ENCODE data around the gene TTC23. TPM values are rescaled to one million over a fixed set of nuclear protein-coding genes. Genes with fewer than 3 reads are reported as not detected.

The TTC23 gene
- total RNA-seq, 1 donor from 2014 or later = 11.4 TPM

GRCh38 chr15:99168601-99169580 is 80.5 kb downstream of the TTC23 start:
- TF ChIP-seq CTCF (IDR thresholded peaks at IDR 0.05; ENCODE audit: borderline replicate concordance) = no peak
- peak overlapping the region; percentile 91 for H3K27ac ChIP-seq (replicated peaks)
- peaks cover 37% of the 10 kb centered on the region for H3K36me3 ChIP-seq
- H3K27me3 ChIP-seq (ENCODE audit: low read depth) = no peaks in the 10 kb centered on the region
- H3K4me1 ChIP-seq = peaks cover 44% of the 10 kb centered on the region
- intact Hi-C loops (cut with micrococcal nuclease) = no loop called here
- H3K4me3 ChIP-seq = no peak overlapping the region
- H3K9me3 ChIP-seq (replicated peaks) = no peaks in the 10 kb centered on the region
- DNase-seq = no peak

- H3K36me3 ChIP-seq = peaks cover 47% of the 10 kb centered on the region
- peaks cover 32% of the 10 kb centered on the region for H3K4me1 ChIP-seq
Measured at GRCh38 chr15:99167640-99168039, 81.7 kb downstream of the TTC23 start.

GRCh38 chr15:99167201-99167600 is 82.2 kb downstream of the TTC23 start:
- Histone ChIP-seq H3K4me3 (no peak overlapping the region), H3K27ac (replicated peaks) (peak overlapping the region; percentile 8), H3K9me3 (replicated peaks) (no peaks in the 10 kb centered on the region), H3K36me3 (peaks cover 47% of the 10 kb centered on the region), H3K27me3 (ENCODE audit: low read depth) (no peaks in the 10 kb centered on the region), H3K4me1 (peaks cover 30% of the 10 kb centered on the region)
- DNase-seq = no peak
- intact Hi-C loops (cut with micrococcal nuclease) = no loop called here
- no peak for TF ChIP-seq CTCF (IDR thresholded peaks at IDR 0.05; ENCODE audit: borderline replicate concordance)

More at GRCh38 chr15:99167640-99168039, 81.7 kb downstream of the TTC23 start:
- TF ChIP-seq CTCF (IDR thresholded peaks at IDR 0.05; ENCODE audit: borderline replicate concordance) = no peak
- Histone ChIP-seq H3K4me3 (no peak overlapping the region), H3K27ac (replicated peaks) (peak overlapping the region; percentile 91), H3K27me3 (ENCODE audit: low read depth) (no peaks in the 10 kb centered on the region), H3K9me3 (replicated peaks) (no peaks in the 10 kb centered on the region)
- intact Hi-C loops (cut with micrococcal nuclease) = no loop called here
- no peak for DNase-seq

- Histone ChIP-seq H3K27ac (replicated peaks) (no peak overlapping the region), H3K27me3 (ENCODE audit: low read depth) (no peaks in the 10 kb centered on the region), H3K36me3 (peaks cover 44% of the 10 kb centered on the region), H3K9me3 (replicated peaks) (no peaks in the 10 kb centered on the region), H3K4me1 (peaks cover 30% of the 10 kb centered on the region), H3K4me3 (no peak overlapping the region)
- TF ChIP-seq CTCF (IDR thresholded peaks at IDR 0.05; ENCODE audit: borderline replicate concordance) = no peak
- intact Hi-C loops (cut with micrococcal nuclease) = no loop called here
- no peak for DNase-seq
Measured at GRCh38 chr15:99165956-99166689, 83.3 kb downstream of the TTC23 start.

GRCh38 chr15:99165020-99165790 is 84.2 kb downstream of the TTC23 start:
- no peak for DNase-seq
- intact Hi-C loops (cut with micrococcal nuclease) = no loop called here
- Histone ChIP-seq H3K9me3 (replicated peaks) (no peaks in the 10 kb centered on the region), H3K27me3 (ENCODE audit: low read depth) (no peaks in the 10 kb centered on the region), H3K4me3 (no peak overlapping the region), H3K27ac (replicated peaks) (no peak overlapping the region), H3K4me1 (peaks cover 21% of the 10 kb centered on the region), H3K36me3 (peaks cover 42% of the 10 kb centered on the region)
- TF ChIP-seq CTCF (IDR thresholded peaks at IDR 0.05; ENCODE audit: borderline replicate concordance) = no peak

Data from left ventricle myocardium inferior (tissue), 1 donor.